ENCODE measurements around the gene ZNF208. TPM values are rescaled to one million over a fixed set of nuclear protein-coding genes. Genes with fewer than 3 reads are reported as not detected.
A peak's percentile ranks its signal among the peaks of the same experiment; 100 is the strongest.
"Not testable (repeated sequence)": the region's sequence is repeated elsewhere in the genome, so short reads cannot be mapped to it uniquely, and the experiment has no call there.

Gene ZNF208
- total RNA-seq, result 10 to 100 TPM in 6 of 9 donors, 1 to 10 TPM in 3; 3.9 to 45.4 (median 16.7) TPM
- polyA plus RNA-seq, result 1 to 10 TPM; 4.3 to 9.1 TPM
- long read RNA-seq, donor 1, partial matches to known transcripts, result 9 of 24 reads
- long read RNA-seq, donor 1, other reads (novel, unspliced or antisense), result 13 of 24 reads
- long read RNA-seq, donor 2, partial matches to known transcripts, result 5 of 15 reads
- long read RNA-seq, donor 2, other reads (novel, unspliced or antisense), result 9 of 15 reads
- long read RNA-seq, donor 3, partial matches to known transcripts, result 1 of 5 reads
- long read RNA-seq, donor 3, other reads (novel, unspliced or antisense), result 3 of 5 reads

DNA sequence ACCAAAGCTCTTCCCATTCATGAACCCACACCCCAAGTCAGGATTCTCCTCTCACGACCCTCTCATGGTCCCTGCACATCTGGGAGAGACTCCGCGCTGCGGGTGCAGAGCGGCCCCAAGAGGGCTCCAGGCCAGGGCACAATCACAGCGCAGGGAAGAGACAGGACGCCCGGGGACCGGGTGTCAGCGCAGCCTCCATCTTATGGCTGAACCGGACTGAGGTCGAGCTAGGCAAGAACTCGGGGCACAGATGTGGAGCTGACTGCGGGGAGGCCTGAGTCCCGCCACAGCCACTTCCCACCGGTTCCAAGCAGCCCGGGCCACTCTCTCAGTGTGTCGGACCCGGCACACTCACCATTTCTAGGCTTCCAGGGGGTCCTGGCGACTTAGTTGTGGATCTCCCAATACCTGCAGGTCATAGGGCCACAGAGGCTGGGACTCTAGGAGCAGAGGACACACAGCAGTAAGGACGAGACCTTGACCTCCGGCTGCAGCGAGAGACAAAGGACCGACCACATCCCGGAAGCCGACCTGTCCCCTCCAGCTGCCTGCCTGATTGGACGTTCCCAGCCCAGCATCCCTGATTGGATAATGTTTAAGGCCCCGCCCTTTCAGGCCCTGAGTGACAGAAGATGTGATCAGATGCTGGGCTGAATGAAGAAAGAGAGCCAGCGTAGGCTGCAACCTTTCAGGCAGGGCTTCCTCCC, at the start of gene ZNF208:
Gene ZNF208, minus strand, starts transcription at position 507 of the 707 bp plus-strand sequence. Its CDS starts 149 bp downstream, at position 358.
- Histone ChIP-seq H3K27ac (peak within 1 kb of the TSS in 11 of 12 donors; percentile 50 to 90 (median 76)), H3K9me3 (peaks cover 0 to 30% (median 0%) of the 10 kb centered on the region in 12 donors), H3K4me3 (peak within 1 kb of the TSS; percentile 39 to 77 (median 60))
- intact Hi-C loops (cut with DNase I); H3K27me3 ChIP-seq; H3K36me3 ChIP-seq; H3K4me1 ChIP-seq: not testable (repeated sequence)
- WGBS, 4 donors, result 3 to 7% (median 4%) methylated on average over 14 to 29 of the region's 29 CpGs
- DNase-seq (peak; percentile 64 to 82 (median 68)), ATAC-seq (peak; percentile 93 to 99 (median 98))
- TF ChIP-seq POLR2A (IDR thresholded peaks at IDR 0.05), result peak in 1 of 2 donors; percentile 26

- Histone ChIP-seq H3K4me1 (peaks cover 0 to 9% (median 0%) of the 10 kb centered on the region in 12 donors), H3K36me3 (no peaks in the 10 kb centered on the region), H3K27me3 (no peaks in the 10 kb centered on the region), H3K4me3 (peak overlapping the region; percentile 38 to 91 (median 72)), H3K27ac (peak overlapping the region in 6 of 12 donors; percentile 13 to 71 (median 41)), H3K9me3 (peaks cover 0 to 16% (median 0%) of the 10 kb centered on the region in 12 donors)
- ATAC-seq (peak in 3 of 4 donors; percentile 55 to 67 (median 65)), DNase-seq (peak; percentile 7 to 54 (median 25))
- intact Hi-C loops (cut with DNase I), result loop anchor here in 1 of 10 donors (5.0 kb wide), 1 partner anchor 200 kb away; no protein-coding TSS in a partner anchor
- TF ChIP-seq POLR2A (IDR thresholded peaks at IDR 0.05), result no peak
- TF ChIP-seq CTCF (IDR thresholded peaks at IDR 0.05), result no peak
- WGBS, 4 donors, result 1 to 6% (median 2%) methylated on average over 14 to 20 of the region's 20 CpGs
Observed at GRCh38 chr19:22052644-22053013, 41.9 kb upstream of the ZNF208 start.

- WGBS, 4 donors, result 59 to 76% (median 74%) methylated on average over 3 of the region's 3 CpGs
- ATAC-seq; H3K27me3 ChIP-seq; H3K36me3 ChIP-seq; H3K4me3 ChIP-seq; H3K27ac ChIP-seq; H3K9me3 ChIP-seq; H3K4me1 ChIP-seq; DNase-seq; intact Hi-C loops (cut with DNase I): not testable (repeated sequence)
Observed at GRCh38 chr19:22041151-22041550, 30.4 kb upstream of the ZNF208 start.

GRCh38 chr19:22030680-22031079, 19.9 kb upstream of the ZNF208 start:
- intact Hi-C loops (cut with DNase I), result no loop called here

More at GRCh38 chr19:22030680-22031079, 19.9 kb upstream of the ZNF208 start:
- no peaks in the 10 kb centered on the region for H3K27me3 ChIP-seq
- H3K27ac ChIP-seq, result no peak overlapping the region
- H3K36me3 ChIP-seq, result no peaks in the 10 kb centered on the region
- TF ChIP-seq CTCF (IDR thresholded peaks at IDR 0.05) (no peak), POLR2A (IDR thresholded peaks at IDR 0.05) (no peak)
- peaks cover 0 to 19% (median 0%) of the 10 kb centered on the region in 12 donors for H3K9me3 ChIP-seq
- H3K4me1 ChIP-seq, result no peaks in the 10 kb centered on the region
- no peak overlapping the region for H3K4me3 ChIP-seq
- DNase-seq, result no peak
- ATAC-seq, result no peak
